ENCODE data around the gene FGF3.

The FGF3 gene

GRCh38 chr11:69811431-69811830 lies 7.8 kb downstream of the FGF3 start:
- no peak for TF ChIP-seq ZNF274 (IDR thresholded peaks at IDR 0.05; ENCODE audit: low read depth, low read length)
- no peak overlapping the region for H3K4me3 ChIP-seq (ENCODE audit: low read length)

DNA sequence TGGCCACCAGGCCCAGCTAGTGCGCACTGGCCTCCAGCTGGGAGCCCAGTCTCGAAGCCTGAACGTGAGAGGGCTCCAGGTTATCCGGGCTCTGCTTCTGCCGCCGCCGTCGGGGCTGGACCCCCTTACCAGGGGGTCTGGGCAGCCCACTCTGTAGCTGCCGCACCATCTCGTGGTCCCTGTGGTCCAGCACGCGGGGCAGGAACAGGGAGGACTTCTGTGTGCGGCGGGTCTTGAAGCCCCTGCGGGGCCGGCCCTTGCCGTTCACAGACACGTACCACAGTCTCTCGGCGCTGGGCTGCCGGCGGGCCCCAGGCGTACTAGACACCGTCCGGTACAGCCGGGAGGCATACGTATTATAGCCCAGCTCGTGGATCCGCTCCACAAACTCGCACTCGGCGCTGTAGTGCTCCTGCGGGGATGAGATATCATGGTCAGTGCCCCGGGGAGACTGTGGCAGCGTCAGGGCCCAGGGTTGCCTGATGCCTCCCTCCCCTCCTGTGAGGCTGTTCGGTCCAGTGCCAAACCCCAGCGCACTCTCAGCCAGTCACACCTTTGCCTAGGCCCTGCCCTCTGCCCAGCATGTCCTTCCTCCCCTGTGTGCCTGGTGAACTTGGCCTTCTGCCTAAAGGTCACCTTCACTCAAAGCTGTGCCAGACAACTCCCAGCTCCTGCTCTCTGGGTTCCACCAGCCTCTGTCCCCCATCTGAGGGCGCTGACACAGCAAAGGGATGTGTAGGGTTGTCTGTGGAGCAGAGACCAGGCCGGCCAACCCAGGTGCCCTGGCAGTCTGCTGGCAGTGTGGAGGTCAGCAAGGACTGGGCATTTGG lies 8.7 kb downstream of the FGF3 start:
- no peak overlapping the region for H3K4me3 ChIP-seq (ENCODE audit: low read length)
- TF ChIP-seq ZNF274 (IDR thresholded peaks at IDR 0.05; ENCODE audit: low read depth, low read length), result no peak

DNA sequence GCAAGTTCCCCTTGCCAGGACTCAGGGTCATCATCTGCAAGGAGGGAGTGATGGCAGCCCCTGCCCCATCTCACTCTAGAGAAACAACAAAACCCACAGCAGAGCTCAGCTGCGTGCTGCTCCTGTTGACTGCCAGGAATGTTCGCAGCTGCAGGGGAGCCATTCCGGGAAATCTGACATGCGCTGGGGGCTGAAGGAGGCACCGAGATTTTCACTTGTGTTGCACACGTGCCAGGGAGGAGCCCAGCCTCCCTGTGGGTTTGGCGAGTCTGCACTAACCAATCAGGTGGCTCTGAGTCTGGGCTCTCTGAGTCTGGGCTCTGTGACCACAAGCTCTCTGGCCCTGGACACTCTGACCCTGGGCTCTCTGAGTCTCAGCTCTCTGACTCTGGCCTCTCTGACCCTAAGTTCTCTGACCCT lies 10.5 kb downstream of the FGF3 start:
- no peak for TF ChIP-seq ZNF274 (IDR thresholded peaks at IDR 0.05; ENCODE audit: low read depth, low read length)
- no peak overlapping the region for H3K4me3 ChIP-seq (ENCODE audit: low read length)

- H3K4me3 ChIP-seq (ENCODE audit: low read length), result no peak overlapping the region
- no peak for TF ChIP-seq ZNF274 (IDR thresholded peaks at IDR 0.05; ENCODE audit: low read depth, low read length)
These were observed 12.0 kb downstream of the FGF3 start for GRCh38 chr11:69807106-69807815.

DNA sequence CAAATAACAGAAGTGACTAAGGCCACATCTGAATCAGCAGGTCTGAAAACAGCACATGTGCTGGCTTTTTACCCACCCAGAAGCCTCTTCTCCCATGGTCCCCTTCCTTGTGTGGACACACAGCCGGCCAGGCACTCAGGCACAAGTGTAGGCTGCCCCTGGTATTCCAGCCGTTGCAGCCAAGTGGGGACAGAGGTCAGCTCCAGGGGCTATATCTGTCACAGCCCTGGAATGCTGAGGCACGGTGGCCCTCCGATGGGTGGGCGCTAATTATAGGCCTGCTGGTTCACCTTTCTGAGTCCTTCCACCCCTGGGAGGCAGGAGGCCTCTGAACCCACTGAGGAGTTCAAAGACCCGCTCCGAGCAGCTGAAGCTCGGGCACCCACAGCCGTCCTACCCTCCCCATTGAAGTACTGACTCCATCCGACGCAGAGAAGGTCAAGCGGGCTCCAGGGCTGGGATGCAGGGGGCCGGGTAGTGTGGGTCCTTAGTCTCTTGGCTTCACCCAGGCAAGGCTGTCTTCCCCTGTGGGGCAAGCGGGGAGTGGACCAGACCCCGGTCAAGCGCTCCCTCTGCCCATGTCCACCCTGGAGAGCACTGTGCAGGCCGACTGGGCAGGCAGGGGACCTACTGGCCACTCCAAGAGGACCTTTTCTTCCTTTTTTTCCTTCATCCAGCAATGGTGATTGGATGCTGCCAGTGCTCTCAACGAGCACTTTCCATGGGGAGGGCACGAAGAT lies 14.3 kb downstream of the FGF3 start:
- TF ChIP-seq ZNF274 (IDR thresholded peaks at IDR 0.05; ENCODE audit: low read depth, low read length), result no peak
- H3K4me3 ChIP-seq (ENCODE audit: low read length), result no peak overlapping the region

DNA sequence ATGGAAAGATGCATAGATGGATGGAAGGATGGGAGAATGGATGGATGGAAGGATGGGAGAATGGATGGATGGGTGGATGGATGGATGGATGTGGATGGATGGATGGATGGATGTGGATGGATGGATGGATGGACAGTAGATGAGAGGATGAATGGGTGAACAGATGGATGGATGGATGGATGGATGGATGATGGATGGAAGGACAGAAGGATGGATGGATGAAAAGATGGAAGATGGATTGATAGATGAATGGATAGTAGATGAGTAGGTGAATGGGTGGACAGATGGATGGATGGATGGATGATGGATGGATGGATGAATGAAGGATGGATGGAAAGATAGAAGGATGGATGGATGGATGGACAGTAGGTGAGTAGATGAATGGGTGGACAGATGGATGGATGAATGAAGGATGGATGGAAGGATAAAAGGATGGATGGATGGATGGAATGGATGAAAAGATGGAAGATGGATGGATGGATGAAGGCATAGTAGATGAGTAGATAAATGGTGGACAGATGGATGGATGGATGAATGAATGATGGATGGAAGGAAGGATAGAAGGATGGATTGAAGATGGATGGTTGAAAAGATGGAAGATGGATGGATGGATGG lies 15.5 kb downstream of the FGF3 start:
- TF ChIP-seq ZNF274 (IDR thresholded peaks at IDR 0.05; ENCODE audit: low read depth, low read length), result no peak

GRCh38 chr11:69803022-69803421 lies 16.2 kb downstream of the FGF3 start:
- no peak overlapping the region for H3K4me3 ChIP-seq (ENCODE audit: low read length)
- no peak for TF ChIP-seq ZNF274 (IDR thresholded peaks at IDR 0.05; ENCODE audit: low read depth, low read length)

More for the DNA sequence above, 15.5 kb downstream of the FGF3 start:
- no peak overlapping the region for H3K4me3 ChIP-seq (ENCODE audit: low read length)

DNA sequence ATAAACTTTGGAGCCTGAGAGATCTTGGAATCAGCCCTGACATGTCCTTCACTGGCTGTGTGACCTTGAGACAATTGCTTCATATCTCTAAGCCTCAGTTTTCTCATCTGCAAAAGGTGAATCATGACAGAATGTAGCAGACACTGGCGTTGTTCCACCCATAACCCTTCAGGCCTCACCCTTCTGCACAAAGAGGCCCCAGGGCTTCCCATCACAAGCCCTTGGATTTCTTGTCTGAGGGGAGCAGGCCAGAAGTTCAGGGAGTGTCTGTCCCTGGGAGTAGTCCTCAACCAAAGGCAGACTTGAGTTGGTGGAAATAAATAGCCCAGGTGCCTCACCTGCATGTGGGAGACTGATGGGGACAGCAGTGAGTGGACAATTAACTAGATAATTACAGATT lies 16.6 kb downstream of the FGF3 start:
- H3K4me3 ChIP-seq (ENCODE audit: low read length), result no peak overlapping the region
- TF ChIP-seq ZNF274 (IDR thresholded peaks at IDR 0.05; ENCODE audit: low read depth, low read length), result no peak

GRCh38 chr11:69801513-69802335 lies 17.5 kb downstream of the FGF3 start:
- no peak overlapping the region for H3K4me3 ChIP-seq (ENCODE audit: low read length)
- TF ChIP-seq ZNF274 (IDR thresholded peaks at IDR 0.05; ENCODE audit: low read depth, low read length), result no peak

DNA sequence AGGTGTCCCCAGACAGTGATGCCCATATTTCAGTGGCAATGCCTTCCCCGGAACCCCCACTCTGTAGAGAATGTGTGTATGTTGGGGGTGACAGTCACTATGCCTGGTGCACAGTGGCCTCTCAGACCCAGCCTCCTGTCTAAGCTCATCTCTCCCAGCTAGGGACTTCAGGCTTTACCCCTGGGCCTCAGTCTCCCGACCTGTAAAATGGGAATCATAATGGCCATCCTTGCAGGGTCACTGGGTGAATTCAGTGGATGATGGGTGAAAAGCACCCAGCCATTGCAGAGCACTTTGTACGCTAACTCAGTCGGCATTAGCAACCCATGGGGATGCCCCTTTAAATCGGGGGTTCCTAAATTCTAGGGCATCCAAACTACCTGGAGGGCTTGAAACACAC lies 18.9 kb downstream of the FGF3 start:
- TF ChIP-seq ZNF274 (IDR thresholded peaks at IDR 0.05; ENCODE audit: low read depth, low read length), result no peak
- no peak overlapping the region for H3K4me3 ChIP-seq (ENCODE audit: low read length)

- H3K4me3 ChIP-seq (ENCODE audit: low read length), result no peak overlapping the region
- no peak for TF ChIP-seq ZNF274 (IDR thresholded peaks at IDR 0.05; ENCODE audit: low read depth, low read length)
These were observed 19.6 kb downstream of the FGF3 start for GRCh38 chr11:69799582-69799981.

GRCh38 chr11:69799097-69799496 lies 20.1 kb downstream of the FGF3 start:
- H3K4me3 ChIP-seq (ENCODE audit: low read length), result no peak overlapping the region
- TF ChIP-seq ZNF274 (IDR thresholded peaks at IDR 0.05; ENCODE audit: low read depth, low read length), result no peak

DNA sequence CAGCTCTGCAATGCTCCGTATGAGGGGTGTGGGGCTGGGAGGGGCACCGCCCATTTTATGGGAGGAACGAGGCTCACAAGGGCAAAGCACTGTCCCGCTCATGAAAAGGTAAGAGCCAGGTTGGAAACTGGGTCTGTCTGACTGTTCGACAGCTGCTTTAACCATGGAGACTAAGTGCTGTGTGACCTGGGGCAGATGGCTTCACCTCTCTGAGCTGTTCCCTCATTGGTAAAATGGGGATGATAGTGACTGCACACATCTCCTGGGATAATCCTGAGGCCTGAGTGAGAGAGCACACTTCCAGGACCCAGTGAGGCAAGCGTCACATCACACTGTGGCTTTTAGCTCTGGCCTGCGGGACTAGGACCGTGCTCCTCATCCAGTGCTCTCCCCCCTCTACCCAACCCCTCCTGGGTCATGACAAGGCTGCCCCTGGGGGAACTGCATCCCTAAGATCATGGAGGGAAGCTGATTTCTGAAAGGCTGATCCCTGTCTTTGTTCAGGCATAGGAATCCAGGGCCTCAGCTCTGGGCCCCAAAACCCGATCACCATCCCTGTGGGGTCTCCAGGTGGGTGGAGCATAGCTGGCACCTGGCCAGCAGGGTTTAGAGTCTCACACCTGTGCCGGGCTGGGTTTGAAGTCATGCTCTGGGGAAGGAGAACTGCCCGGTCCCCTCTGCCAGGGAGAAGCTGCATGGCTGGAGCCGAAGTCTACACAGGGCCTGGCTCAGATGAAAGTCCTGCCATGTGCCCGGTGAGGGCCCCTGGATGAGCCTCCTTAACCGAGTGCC lies 21.3 kb downstream of the FGF3 start:
- no peak for TF ChIP-seq ZNF274 (IDR thresholded peaks at IDR 0.05; ENCODE audit: low read depth, low read length)

More for the DNA sequence above, 21.3 kb downstream of the FGF3 start:
- H3K4me3 ChIP-seq (ENCODE audit: low read length), result no peak overlapping the region
